Loucy (cell line): Measurements from ENCODE around the gene CLINT1.

Experiments used
- EZH2phosphoT487 ChIP-seq: fragments of 200-600 bp; IDR thresholded peaks from 2 replicates; pipeline ENCODE4 v1.6.1; 2018; ENCODE audit warnings: antibody characterized with exemption, mild to moderate bottlenecking, moderate library complexity, borderline replicate concordance
- TF ChIP-seq, protein P1 (sequence below): fragments of 200-600 bp; sonication (generic); conservative IDR thresholded peaks from 2 replicates; pipeline ENCODE4 v1.5.1; 2014; ENCODE audit warnings: mild to moderate bottlenecking, antibody characterized with exemption, low read length

GRCh38 chr5:157845914-157846598 lies 12.9 kb downstream of the CLINT1 start:
- TF ChIP-seq, protein P1, sequence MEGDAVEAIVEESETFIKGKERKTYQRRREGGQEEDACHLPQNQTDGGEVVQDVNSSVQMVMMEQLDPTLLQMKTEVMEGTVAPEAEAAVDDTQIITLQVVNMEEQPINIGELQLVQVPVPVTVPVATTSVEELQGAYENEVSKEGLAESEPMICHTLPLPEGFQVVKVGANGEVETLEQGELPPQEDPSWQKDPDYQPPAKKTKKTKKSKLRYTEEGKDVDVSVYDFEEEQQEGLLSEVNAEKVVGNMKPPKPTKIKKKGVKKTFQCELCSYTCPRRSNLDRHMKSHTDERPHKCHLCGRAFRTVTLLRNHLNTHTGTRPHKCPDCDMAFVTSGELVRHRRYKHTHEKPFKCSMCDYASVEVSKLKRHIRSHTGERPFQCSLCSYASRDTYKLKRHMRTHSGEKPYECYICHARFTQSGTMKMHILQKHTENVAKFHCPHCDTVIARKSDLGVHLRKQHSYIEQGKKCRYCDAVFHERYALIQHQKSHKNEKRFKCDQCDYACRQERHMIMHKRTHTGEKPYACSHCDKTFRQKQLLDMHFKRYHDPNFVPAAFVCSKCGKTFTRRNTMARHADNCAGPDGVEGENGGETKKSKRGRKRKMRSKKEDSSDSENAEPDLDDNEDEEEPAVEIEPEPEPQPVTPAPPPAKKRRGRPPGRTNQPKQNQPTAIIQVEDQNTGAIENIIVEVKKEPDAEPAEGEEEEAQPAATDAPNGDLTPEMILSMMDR, result no peak
- no peak for TF ChIP-seq EZH2phosphoT487
